RWPE2 (cell line): ENCODE data around the gene E4F1.

ENCODE experiments used
- ATAC-seq: fragments of 200-7000 bp; cut with Tn5 transposase; 3 replicates; pipeline ENCODE4 v1.9.1; 2021; ENCODE audit warnings: low read depth
- DNase-seq: peaks from one replicate; pipeline ENCODE4 v3.0.0-alpha.2; 2020; ENCODE audit warnings: low spot score
- H3K27ac ChIP-seq: fragments of 450-650 bp; 2 replicates; pipeline ENCODE4 v1.5.1; 2017; ENCODE audit warnings: mild to moderate bottlenecking; ENCODE audit not compliant: poor library complexity, severe bottlenecking
- H3K27me3 ChIP-seq: fragments of 250-450 bp; sonication (Bioruptor Pico); 2 replicates; pipeline ENCODE4 v1.5.1; 2021; ENCODE audit warnings: mild to moderate bottlenecking, moderate library complexity; ENCODE audit not compliant: insufficient read depth, poor library complexity, severe bottlenecking
- H3K36me3 ChIP-seq: fragments of 250-450 bp; sonication (Bioruptor Pico); 2 replicates; pipeline ENCODE4 v1.5.1; 2020; ENCODE audit warnings: low read depth, mild to moderate bottlenecking, moderate library complexity
- H3K4me1 ChIP-seq: fragments of 250-450 bp; sonication (Bioruptor Pico); 2 replicates; pipeline ENCODE4 v1.5.1; 2021; ENCODE audit warnings: mild to moderate bottlenecking, moderate library complexity; ENCODE audit not compliant: insufficient read depth, poor library complexity, severe bottlenecking
- H3K4me3 ChIP-seq: fragments of 250-450 bp; sonication (Bioruptor Pico); 2 replicates; pipeline ENCODE4 v1.5.1; 2021; ENCODE audit warnings: mild to moderate bottlenecking, moderate library complexity; ENCODE audit not compliant: severe bottlenecking
- H3K9me3 ChIP-seq: fragments of 250-450 bp; sonication (Bioruptor Pico); 2 replicates; pipeline ENCODE4 v1.5.1; 2021; ENCODE audit warnings: mild to moderate bottlenecking, moderate library complexity; ENCODE audit not compliant: severe bottlenecking
- TF ChIP-seq, protein P1 (sequence below): fragments of 450-650 bp; IDR thresholded peaks from one replicate; pipeline ENCODE4 v1.5.1; 2017; ENCODE audit warnings: mild to moderate bottlenecking, moderate library complexity; ENCODE audit not compliant: poor library complexity, severe bottlenecking

Gene E4F1

DNA sequence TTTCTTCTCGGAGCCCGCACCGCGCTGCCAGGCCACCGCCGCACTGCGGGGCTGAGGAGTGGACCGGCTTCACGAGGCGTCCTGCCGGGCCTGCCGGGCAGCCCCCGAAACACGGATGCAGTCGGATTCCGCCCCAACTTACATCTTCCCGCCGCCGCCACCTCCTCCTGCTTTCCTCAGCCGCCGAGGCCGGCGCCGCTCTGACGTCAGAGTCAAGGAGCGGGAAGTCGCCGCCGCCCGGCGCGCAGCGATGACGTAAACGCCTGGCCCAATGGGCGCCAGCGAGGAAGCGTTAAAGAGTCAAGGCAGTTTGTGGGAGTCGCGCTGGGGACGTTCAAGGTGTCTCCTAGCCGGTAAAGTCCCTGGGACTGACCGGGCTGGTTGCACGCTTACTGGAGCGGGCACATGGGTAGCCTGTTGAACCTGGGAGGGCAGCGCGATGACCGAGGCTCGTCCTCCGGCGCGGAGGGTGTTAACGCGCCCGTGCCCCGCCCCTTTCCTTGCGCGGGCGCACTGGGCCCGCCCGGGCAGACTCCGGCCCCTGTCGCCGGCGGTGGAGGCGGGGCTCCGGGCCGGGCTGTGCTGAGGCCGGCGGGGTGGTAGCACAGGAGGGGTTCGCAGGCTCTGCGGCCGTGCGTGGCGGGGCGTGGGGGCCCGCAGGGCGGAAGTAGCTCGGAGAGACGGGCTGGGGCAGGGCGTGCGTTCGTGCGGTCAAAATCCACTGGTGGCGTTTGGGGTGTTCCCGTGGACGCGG is 44.7 kb downstream of the E4F1 start, which contains the start of gene RNPS1:
TSS of gene RNPS1 (minus strand) at position 214 of the 754 bp plus-strand sequence. CDS start 3,483 bp downstream, outside the sequence.
- Histone ChIP-seq H3K36me3 (peaks cover 38% of the 10 kb centered on the region), H3K4me1 (peaks cover 6% of the 10 kb centered on the region), H3K27ac (peak within 1 kb of the TSS; percentile 83)

DNA sequence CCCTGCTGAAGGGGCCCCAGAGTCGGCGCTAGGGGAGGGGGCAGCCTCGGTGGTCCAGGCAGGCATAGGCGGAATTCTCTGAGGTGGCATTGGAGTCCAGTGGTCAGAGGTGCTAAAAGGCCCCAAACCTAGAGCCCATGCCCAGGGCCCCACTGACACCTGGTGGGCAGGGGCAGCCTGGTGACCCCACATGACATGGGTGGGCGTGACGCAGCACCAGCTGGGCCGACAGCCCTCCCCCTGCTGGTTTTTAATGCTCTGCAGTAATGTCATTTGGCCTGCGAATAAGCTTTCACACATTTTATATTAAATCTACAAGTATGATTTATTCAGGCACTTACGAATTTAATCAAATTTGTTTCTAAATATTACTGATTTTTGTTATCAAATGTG is 46.7 kb downstream of the E4F1 start:
- TF ChIP-seq, protein P1, sequence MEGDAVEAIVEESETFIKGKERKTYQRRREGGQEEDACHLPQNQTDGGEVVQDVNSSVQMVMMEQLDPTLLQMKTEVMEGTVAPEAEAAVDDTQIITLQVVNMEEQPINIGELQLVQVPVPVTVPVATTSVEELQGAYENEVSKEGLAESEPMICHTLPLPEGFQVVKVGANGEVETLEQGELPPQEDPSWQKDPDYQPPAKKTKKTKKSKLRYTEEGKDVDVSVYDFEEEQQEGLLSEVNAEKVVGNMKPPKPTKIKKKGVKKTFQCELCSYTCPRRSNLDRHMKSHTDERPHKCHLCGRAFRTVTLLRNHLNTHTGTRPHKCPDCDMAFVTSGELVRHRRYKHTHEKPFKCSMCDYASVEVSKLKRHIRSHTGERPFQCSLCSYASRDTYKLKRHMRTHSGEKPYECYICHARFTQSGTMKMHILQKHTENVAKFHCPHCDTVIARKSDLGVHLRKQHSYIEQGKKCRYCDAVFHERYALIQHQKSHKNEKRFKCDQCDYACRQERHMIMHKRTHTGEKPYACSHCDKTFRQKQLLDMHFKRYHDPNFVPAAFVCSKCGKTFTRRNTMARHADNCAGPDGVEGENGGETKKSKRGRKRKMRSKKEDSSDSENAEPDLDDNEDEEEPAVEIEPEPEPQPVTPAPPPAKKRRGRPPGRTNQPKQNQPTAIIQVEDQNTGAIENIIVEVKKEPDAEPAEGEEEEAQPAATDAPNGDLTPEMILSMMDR: no peak
- peaks cover 18% of the 10 kb centered on the region for H3K36me3 ChIP-seq
- DNase-seq: no peak
- H3K9me3 ChIP-seq: no peaks in the 10 kb centered on the region
- peaks cover 6% of the 10 kb centered on the region for H3K4me1 ChIP-seq
- no peak overlapping the region for H3K4me3 ChIP-seq
- no peak overlapping the region for H3K27ac ChIP-seq
- no peaks in the 10 kb centered on the region for H3K27me3 ChIP-seq
- ATAC-seq: no peak

More for the DNA sequence above, 44.7 kb downstream of the E4F1 start, which contains the start of gene RNPS1:
- TF ChIP-seq, protein P1: no peak
- no peaks in the 10 kb centered on the region for H3K9me3 ChIP-seq
- H3K4me3 ChIP-seq: peak within 1 kb of the TSS; percentile 63
- DNase-seq (peak; percentile 93), ATAC-seq (peak; percentile 89)
- no peaks in the 10 kb centered on the region for H3K27me3 ChIP-seq

DNA sequence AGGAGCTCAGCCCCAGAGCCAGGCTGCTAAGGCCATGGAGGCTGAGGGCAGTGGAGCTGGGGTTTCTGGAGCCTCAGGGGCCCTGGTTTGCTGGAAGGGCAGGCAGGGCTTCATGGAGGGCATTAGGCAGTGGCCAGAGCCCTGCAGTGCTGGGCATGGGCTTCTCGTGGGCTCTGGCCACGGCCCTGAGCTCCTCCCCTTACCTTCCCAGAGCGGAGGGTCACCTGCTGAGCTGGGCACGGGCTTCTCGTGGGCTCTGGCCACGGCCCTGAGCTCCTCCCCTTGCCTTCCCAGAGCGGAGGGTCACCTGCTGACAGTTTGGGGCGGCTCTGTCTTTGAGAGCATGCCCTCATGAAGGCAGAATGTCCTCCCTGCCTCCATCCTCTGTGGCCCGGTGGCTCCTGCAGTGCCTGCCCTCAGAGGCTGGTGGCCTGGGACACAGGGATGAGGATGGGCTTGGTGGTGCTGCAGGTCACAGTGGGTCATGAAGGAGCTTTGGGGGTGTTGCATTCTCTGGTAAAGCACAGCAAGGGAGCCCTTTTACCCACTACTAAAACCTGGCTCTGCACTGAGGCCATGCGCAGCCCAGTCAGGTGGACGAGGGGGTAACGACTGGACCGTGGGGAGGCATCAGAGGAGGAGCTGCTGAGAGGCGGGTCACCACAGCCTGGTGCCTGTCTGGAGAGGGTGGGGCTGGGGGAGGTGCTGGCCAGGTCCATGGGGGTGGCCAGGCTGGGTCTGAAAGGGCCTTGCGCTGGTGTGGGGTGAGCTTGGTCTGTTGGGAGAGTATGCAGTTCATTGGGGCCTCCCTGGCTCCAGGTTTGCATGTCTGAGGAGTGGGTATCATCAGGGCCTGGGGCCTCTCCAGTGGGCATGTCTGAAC is 47.4 kb downstream of the E4F1 start:
- ATAC-seq: no peak
- TF ChIP-seq, protein P1: no peak
- no peaks in the 10 kb centered on the region for H3K9me3 ChIP-seq
- no peaks in the 10 kb centered on the region for H3K27me3 ChIP-seq
- H3K4me3 ChIP-seq: no peak overlapping the region
- peaks cover 11% of the 10 kb centered on the region for H3K36me3 ChIP-seq
- no peak overlapping the region for H3K27ac ChIP-seq
- DNase-seq: no peak
- peaks cover 6% of the 10 kb centered on the region for H3K4me1 ChIP-seq

DNA sequence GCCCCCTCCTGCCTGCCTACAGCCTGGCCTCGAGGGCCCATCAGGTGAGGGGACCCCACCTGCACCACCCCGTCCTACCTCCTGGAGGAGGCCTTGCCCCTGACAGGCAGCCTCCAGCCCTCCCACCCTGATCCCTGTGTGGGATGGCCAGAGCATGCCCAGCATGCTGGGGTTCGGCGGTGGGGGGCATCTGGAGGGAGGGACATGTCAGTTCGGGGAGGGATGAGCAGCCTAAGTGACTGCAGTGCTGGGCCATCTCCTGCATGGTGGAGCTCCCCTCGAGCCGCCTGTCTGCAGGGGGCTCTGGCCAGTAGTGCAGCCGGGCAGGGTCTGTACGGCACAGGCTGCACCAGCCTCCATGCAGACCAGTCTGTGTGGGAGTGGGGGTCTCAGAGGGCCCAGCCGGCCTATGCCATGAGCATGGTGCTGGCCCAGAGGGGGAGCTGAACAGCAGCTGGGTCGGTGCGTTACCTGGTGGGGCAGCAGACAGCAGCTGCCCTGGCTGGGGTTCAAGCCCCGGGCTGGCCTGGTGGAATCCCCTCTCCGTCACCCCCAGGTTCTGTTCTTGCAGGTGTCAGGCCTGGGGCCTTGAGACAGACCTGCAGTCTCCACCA is 48.6 kb downstream of the E4F1 start:
- Histone ChIP-seq H3K9me3 (no peaks in the 10 kb centered on the region), H3K27me3 (no peaks in the 10 kb centered on the region), H3K27ac (no peak overlapping the region), H3K4me3 (no peak overlapping the region), H3K4me1 (peaks cover 4% of the 10 kb centered on the region), H3K36me3 (no peaks in the 10 kb centered on the region)
- TF ChIP-seq, protein P1: no peak
- DNase-seq (no peak), ATAC-seq (no peak)
